Neural crest cell (in vitro differentiated cells): Measurements from ENCODE around the gene BCAM. TPM values are rescaled to one million over a fixed set of nuclear protein-coding genes. Genes with fewer than 3 reads are reported as not detected.
A peak's percentile ranks its signal among the peaks of the same experiment; 100 is the strongest.
"Not testable (repeated sequence)": the region's sequence is repeated elsewhere in the genome, so short reads cannot be mapped to it uniquely, and the experiment has no call there.

Experiments used
- DNase-seq: peaks from one replicate; pipeline ENCODE4 v3.0.0; 2021; ENCODE audit warnings: low read depth, mixed read lengths, low spot score
- H3K27ac Mint-ChIP-seq: one replicate; pipeline ENCODE4 v1.8.0; 2021; ENCODE audit warnings: mild to moderate bottlenecking, mixed read lengths; ENCODE audit not compliant: unreplicated experiment
- H3K27me3 Mint-ChIP-seq: 2 replicates; pipeline ENCODE4 v1.8.0; 2021; ENCODE audit warnings: low read depth, mild to moderate bottlenecking, mixed read lengths
- H3K36me3 Mint-ChIP-seq: 2 replicates; pipeline ENCODE4 v1.8.0; 2021; ENCODE audit warnings: low read depth, mild to moderate bottlenecking, mixed read lengths
- H3K4me1 Mint-ChIP-seq: 2 replicates; pipeline ENCODE4 v1.8.0; 2021; ENCODE audit warnings: mixed read lengths
- H3K4me3 Mint-ChIP-seq: one replicate; pipeline ENCODE4 v1.8.0; 2021; ENCODE audit warnings: mild to moderate bottlenecking, mixed read lengths
- H3K9me3 Mint-ChIP-seq: 2 replicates; pipeline ENCODE4 v1.8.0; 2021; ENCODE audit warnings: mixed read lengths
- CTCF ChIP-seq: fragments of 200-600 bp; sonication (generic); conservative IDR thresholded peaks from 2 replicates; pipeline ENCODE4 v1.5.0; 2021; ENCODE audit warnings: antibody characterized with exemption, mild to moderate bottlenecking
- total RNA-seq: library from RNA; stranded (reverse); gene quantifications from 2 replicates; pipeline ENCODE4 v1.2.1, GENCODE V29; 2021

Gene BCAM
- total RNA-seq, 1 donor from 2014 or later = 5.5 TPM

GRCh38 chr19:44855606-44856005 is 46.7 kb downstream of the BCAM start:
- DNase-seq = no peak
- H3K9me3 Mint-ChIP-seq = no peaks in the 10 kb centered on the region
- H3K4me1 Mint-ChIP-seq = peaks cover 4% of the 10 kb centered on the region
- H3K27me3 Mint-ChIP-seq = no peaks in the 10 kb centered on the region
- no peak overlapping the region for H3K27ac Mint-ChIP-seq
- no peak for TF ChIP-seq CTCF
- no peaks in the 10 kb centered on the region for H3K36me3 Mint-ChIP-seq
- no peak overlapping the region for H3K4me3 Mint-ChIP-seq

GRCh38 chr19:44856421-44857083 is 47.6 kb downstream of the BCAM start:
- H3K36me3 Mint-ChIP-seq = peaks cover 9% of the 10 kb centered on the region
- H3K4me1 Mint-ChIP-seq = peaks cover 4% of the 10 kb centered on the region
- H3K4me3 Mint-ChIP-seq = no peak overlapping the region
- no peak for DNase-seq
- no peak for TF ChIP-seq CTCF
- peak overlapping the region; percentile 5 for H3K27ac Mint-ChIP-seq
- peaks cover 2% of the 10 kb centered on the region for H3K9me3 Mint-ChIP-seq
- no peaks in the 10 kb centered on the region for H3K27me3 Mint-ChIP-seq

GRCh38 chr19:44857837-44858236 is 48.9 kb downstream of the BCAM start:
- Mint-ChIP-seq H3K27me3 (no peaks in the 10 kb centered on the region), H3K4me3 (no peak overlapping the region), H3K27ac (no peak overlapping the region), H3K4me1 (no peaks in the 10 kb centered on the region), H3K36me3 (peaks cover 14% of the 10 kb centered on the region), H3K9me3 (peaks cover 3% of the 10 kb centered on the region)
- DNase-seq = no peak
- TF ChIP-seq CTCF = no peak

GRCh38 chr19:44861576-44861975 is 52.7 kb downstream of the BCAM start:
- Mint-ChIP-seq H3K27ac (peak overlapping the region; percentile 75), H3K36me3 (peaks cover 14% of the 10 kb centered on the region)
- not testable (repeated sequence) for H3K4me3 Mint-ChIP-seq, H3K27me3 Mint-ChIP-seq, H3K4me1 Mint-ChIP-seq, DNase-seq, H3K9me3 Mint-ChIP-seq

- H3K27me3 Mint-ChIP-seq = no peaks in the 10 kb centered on the region
- peaks cover 3% of the 10 kb centered on the region for H3K9me3 Mint-ChIP-seq
- H3K4me1 Mint-ChIP-seq = no peaks in the 10 kb centered on the region
- no peak for TF ChIP-seq CTCF
- H3K4me3 Mint-ChIP-seq = no peak overlapping the region
- H3K36me3 Mint-ChIP-seq = peaks cover 18% of the 10 kb centered on the region
- H3K27ac Mint-ChIP-seq = no peak overlapping the region
- no peak for DNase-seq
Observed at GRCh38 chr19:44863990-44864389, 55.1 kb downstream of the BCAM start.

GRCh38 chr19:44865196-44865767 is 56.4 kb downstream of the BCAM start:
- peaks cover 3% of the 10 kb centered on the region for H3K9me3 Mint-ChIP-seq
- H3K4me3 Mint-ChIP-seq = no peak overlapping the region
- no peaks in the 10 kb centered on the region for H3K4me1 Mint-ChIP-seq
- TF ChIP-seq CTCF = no peak
- peaks cover 21% of the 10 kb centered on the region for H3K36me3 Mint-ChIP-seq
- DNase-seq = no peak
- H3K27me3 Mint-ChIP-seq = no peaks in the 10 kb centered on the region
- H3K27ac Mint-ChIP-seq = no peak overlapping the region
